ENCODE data around the gene RECK.

RECK gene

GRCh38 chr9:36092509-36093215, 55.9 kb downstream of the RECK start:
- no peaks in the 10 kb centered on the region for H3K27me3 ChIP-seq
- no peaks in the 10 kb centered on the region for H3K9me3 ChIP-seq
- no peaks in the 10 kb centered on the region for H3K36me3 ChIP-seq
- TF ChIP-seq CTCF (IDR thresholded peaks at IDR 0.05) = no peak
- no peak overlapping the region for H3K27ac ChIP-seq
- no peak overlapping the region for H3K4me3 ChIP-seq (ENCODE audit: low read depth in 1 of 2, low read length in 1 of 2)
- H3K4me1 ChIP-seq (ENCODE audit: control insufficient read depth in 1 of 2, insufficient read depth in 1 of 2, low read depth in 1 of 2, low read length in 1 of 2) = no peaks in the 10 kb centered on the region

GRCh38 chr9:36093384-36093783, 56.7 kb downstream of the RECK start:
- Histone ChIP-seq H3K4me1 (ENCODE audit: control insufficient read depth in 1 of 2, insufficient read depth in 1 of 2, low read depth in 1 of 2, low read length in 1 of 2) (no peaks in the 10 kb centered on the region), H3K27ac (no peak overlapping the region), H3K9me3 (no peaks in the 10 kb centered on the region), H3K36me3 (no peaks in the 10 kb centered on the region), H3K4me3 (ENCODE audit: low read depth in 1 of 2, low read length in 1 of 2) (no peak overlapping the region), H3K27me3 (no peaks in the 10 kb centered on the region)
- TF ChIP-seq CTCF (IDR thresholded peaks at IDR 0.05) = no peak

- H3K27me3 ChIP-seq = no peaks in the 10 kb centered on the region
- no peak overlapping the region for H3K27ac ChIP-seq
- H3K4me3 ChIP-seq (ENCODE audit: low read depth in 1 of 2, low read length in 1 of 2) = no peak overlapping the region
- H3K4me1 ChIP-seq (ENCODE audit: control insufficient read depth in 1 of 2, insufficient read depth in 1 of 2, low read depth in 1 of 2, low read length in 1 of 2) = peaks cover 5 to 9% of the 10 kb centered on the region in 2 experiments
- no peaks in the 10 kb centered on the region for H3K9me3 ChIP-seq
- no peaks in the 10 kb centered on the region for H3K36me3 ChIP-seq
- no peak for TF ChIP-seq CTCF (IDR thresholded peaks at IDR 0.05)
These were observed 63.0 kb downstream of the RECK start for GRCh38 chr9:36099718-36100117.

GRCh38 chr9:36100532-36100931, 63.8 kb downstream of the RECK start:
- H3K27me3 ChIP-seq = no peaks in the 10 kb centered on the region
- peaks cover 5 to 9% of the 10 kb centered on the region in 2 experiments for H3K4me1 ChIP-seq (ENCODE audit: control insufficient read depth in 1 of 2, insufficient read depth in 1 of 2, low read depth in 1 of 2, low read length in 1 of 2)
- no peak overlapping the region for H3K27ac ChIP-seq
- H3K9me3 ChIP-seq = no peaks in the 10 kb centered on the region
- no peaks in the 10 kb centered on the region for H3K36me3 ChIP-seq
- no peak overlapping the region for H3K4me3 ChIP-seq (ENCODE audit: low read depth in 1 of 2, low read length in 1 of 2)
- no peak for TF ChIP-seq CTCF (IDR thresholded peaks at IDR 0.05)

GRCh38 chr9:36101916-36102741, 65.4 kb downstream of the RECK start:
- no peak overlapping the region for H3K4me3 ChIP-seq (ENCODE audit: low read depth in 1 of 2, low read length in 1 of 2)
- no peak overlapping the region for H3K27ac ChIP-seq
- peaks cover 5 to 9% of the 10 kb centered on the region in 2 experiments for H3K4me1 ChIP-seq (ENCODE audit: control insufficient read depth in 1 of 2, insufficient read depth in 1 of 2, low read depth in 1 of 2, low read length in 1 of 2)
- no peaks in the 10 kb centered on the region for H3K36me3 ChIP-seq
- H3K27me3 ChIP-seq = no peaks in the 10 kb centered on the region
- no peak for TF ChIP-seq CTCF (IDR thresholded peaks at IDR 0.05)
- H3K9me3 ChIP-seq = no peaks in the 10 kb centered on the region

All from neutrophil (primary cell).